H54 (cell line): ENCODE measurements around the gene GRB14.
"Not testable (repeated sequence)": the region's sequence is repeated elsewhere in the genome, so short reads cannot be mapped to it uniquely, and the experiment has no call there.

Source experiments
- DNase-seq: peaks from one replicate; pipeline ENCODE4 v3.0.0; 2011; ENCODE audit warnings: low spot score, mixed read lengths; ENCODE audit not compliant: insufficient read length
- FAIRE-seq: peaks from 3 replicates; lab custom pipeline; 2011; peaks lifted over from hg19 to GRCh38; lab: Jason Lieb, UNC
- POLR2A ChIP-seq: IDR thresholded peaks from 2 replicates; pipeline ENCODE4 v1.6.1; 2011; ENCODE audit warnings: low read depth, mild to moderate bottlenecking, low read length

The GRB14 gene

DNA sequence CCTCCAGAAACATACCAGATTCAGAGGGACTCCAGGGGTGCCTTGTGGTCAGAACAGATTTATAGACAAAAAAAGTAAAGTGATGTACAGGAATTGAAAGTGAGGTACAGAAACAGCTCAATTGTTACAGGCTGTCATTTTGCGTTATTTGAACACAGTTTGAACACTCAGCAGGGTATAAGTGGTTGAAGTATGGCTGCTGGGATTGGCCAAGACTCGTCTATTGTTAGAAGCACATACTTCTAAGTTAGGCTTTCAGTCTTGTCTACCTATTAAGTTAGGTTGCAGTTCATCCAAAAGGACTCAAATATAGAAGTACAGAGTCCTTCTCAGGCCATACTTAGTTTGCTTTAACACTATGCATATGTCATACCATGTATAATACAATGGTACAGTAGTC lies 21.0 kb upstream of the GRB14 start:
- no peak for TF ChIP-seq POLR2A
- FAIRE-seq, result peak; percentile 57
- no peak for DNase-seq

DNA sequence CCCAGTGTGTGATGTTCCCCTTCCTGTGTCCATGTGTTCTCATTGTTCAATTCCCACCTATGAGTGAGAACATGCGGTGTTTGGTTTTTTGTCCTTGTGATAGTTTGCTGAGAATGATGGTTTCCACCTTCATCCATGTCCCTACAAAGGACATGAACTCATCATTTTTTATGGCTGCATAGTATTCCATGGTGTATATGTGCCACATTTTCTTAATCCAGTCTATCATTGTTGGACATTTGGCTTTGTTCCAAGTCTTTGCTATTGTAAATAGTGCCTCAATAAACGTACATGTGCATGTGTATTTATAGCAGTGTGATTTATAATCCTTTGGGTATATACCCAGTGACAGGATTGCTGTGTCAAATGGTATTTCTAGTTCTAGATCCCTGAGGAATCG lies 7.0 kb upstream of the GRB14 start:
- FAIRE-seq, DNase-seq: not testable (repeated sequence)

DNA sequence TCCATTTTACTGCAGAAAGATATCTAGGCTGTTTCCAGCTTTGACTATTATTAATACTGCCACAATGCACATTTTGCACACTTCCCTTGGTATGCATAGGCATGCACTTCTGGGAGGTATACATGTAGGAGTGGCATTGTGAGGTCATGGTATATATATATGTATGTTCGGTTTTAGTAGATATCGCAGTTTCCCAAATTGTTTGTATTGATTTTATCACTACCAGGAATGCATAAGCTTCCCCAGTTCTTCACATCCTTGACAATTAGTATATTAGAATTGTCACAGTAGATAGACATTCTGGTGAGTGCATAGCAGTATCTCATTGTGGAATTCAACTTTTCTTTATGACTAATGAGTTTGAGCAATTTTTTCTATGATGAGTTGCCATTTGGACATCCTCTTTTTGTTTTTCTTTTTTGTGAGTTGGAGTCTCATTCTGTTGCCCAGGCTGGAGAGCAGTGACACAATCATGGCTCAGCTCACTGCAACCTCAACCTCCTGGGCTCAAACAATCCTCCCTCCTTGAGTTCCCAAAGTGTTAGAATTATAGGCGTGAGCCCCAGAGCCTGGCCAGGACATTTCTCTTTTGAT lies 4.2 kb upstream of the GRB14 start:
- DNase-seq, result no peak
- peak; percentile 87 for FAIRE-seq
- TF ChIP-seq POLR2A, result no peak

DNA sequence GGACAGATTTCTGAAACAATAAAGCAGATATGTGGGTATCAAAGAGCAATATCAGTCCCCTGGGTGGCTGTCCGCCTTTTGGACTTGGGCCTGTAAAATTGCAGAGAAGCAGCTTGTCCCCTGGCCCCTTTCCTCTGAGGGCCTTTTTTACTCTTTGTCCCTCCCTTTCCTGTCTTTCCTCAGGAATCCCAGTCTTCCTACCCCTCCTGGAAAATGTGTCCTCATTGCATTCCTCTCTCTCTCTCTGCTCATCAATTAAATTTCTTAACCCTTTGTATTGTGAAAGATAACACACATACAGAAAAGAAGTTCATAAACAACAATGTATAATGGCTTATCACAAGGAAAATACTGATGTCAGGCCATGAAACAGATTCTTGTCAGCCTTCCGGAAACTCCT lies 3.0 kb upstream of the GRB14 start:
- no peak for TF ChIP-seq POLR2A
- FAIRE-seq (no peak), DNase-seq (no peak)

DNA sequence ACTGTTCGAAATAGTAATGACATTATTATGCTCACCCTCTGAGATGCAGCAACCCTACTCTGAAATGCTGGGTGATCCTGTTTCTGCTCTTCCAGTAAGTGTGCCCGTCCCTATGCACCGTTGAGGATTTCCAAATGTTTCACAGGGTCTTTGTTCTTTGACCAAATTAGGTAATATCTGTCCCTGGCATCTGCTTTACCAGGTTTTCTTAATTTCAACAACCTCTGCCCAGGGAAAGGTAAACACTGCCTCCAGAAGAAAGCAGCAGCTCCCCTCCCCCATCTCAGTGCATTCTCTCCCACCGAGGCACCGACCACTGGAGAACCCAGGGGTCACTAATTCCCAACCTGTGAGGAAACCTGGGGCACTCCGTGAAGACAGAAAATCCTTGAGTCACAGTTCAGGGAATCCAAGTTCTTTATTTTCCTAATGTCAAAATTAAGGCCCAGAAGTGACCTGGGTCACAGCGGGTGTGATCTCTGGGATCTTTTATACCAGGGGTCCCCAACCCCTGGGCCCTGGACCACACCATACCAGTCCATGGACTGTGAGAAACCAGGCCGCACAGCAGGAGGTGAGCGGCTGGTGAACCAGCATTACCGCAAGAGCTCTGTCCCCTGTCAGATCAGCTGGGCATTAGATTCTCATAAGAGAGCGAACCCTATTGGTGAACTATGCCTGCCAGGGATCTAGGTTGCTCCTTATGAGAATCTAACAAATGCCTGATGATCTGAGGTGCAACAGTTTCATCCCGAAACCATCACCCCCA lies 1.2 kb upstream of the GRB14 start:
- FAIRE-seq (no peak), DNase-seq (no peak)
- no peak for TF ChIP-seq POLR2A

DNA sequence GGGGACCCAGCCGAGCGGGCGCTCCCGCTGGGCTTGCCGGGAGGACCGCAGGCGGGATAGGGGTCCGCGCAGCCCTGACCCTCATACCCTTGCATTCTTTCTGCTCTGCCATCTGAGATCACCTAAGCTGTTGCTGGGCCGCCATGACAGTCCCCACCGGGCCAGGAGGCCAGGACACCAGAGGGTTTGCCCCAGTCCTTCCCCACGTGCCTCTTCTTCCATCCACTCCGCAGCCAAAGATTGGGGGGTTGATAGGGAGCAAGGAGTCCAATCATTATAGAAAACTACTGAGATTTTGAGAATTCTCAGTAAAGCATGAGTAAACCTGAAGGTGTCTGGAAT lies 453 bp upstream of the GRB14 start:
- FAIRE-seq, result no peak
- DNase-seq, result no peak
- TF ChIP-seq POLR2A, result no peak

DNA sequence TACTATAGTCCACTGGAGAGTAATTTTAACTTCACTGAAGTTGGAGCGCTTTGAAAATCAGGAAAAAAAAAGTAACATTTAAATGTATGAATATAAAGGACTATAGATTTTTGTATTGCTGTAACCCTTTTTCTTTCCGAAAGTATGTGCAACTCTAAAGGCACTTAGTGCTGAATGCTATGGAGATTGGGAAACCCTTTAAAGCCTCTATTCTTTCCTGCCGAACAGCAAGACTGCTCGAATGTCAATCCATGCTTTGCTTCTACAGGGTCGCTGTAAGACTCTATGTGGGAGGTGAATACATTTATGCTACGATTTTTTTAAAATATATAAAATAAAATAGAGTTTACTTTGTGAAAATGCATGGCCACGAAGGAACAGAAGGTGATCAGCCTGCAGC lies 825 bp downstream of the GRB14 start:
- DNase-seq (no peak), FAIRE-seq (no peak)
- no peak for TF ChIP-seq POLR2A

DNA sequence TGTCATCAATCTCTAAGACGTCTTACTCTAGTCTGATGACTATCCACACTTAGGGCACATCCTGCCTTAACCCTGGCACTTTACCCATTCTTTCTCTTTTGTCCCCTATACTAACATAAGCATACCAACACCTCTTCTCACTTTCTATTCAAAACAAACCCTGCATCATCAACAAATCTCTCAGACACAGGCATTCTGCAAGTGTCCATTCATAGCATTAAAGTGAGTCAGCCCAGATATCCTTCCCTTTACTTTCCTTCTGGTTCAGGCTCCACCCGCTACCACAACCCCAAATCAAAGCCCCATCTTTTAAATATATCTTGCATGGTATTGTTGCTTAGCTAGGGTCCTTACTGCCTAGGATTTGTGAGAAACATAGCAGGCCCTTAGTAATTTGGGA lies 3.8 kb downstream of the GRB14 start:
- peak; percentile 72 for DNase-seq
- TF ChIP-seq POLR2A, result no peak
- peak; percentile 94 for FAIRE-seq

DNA sequence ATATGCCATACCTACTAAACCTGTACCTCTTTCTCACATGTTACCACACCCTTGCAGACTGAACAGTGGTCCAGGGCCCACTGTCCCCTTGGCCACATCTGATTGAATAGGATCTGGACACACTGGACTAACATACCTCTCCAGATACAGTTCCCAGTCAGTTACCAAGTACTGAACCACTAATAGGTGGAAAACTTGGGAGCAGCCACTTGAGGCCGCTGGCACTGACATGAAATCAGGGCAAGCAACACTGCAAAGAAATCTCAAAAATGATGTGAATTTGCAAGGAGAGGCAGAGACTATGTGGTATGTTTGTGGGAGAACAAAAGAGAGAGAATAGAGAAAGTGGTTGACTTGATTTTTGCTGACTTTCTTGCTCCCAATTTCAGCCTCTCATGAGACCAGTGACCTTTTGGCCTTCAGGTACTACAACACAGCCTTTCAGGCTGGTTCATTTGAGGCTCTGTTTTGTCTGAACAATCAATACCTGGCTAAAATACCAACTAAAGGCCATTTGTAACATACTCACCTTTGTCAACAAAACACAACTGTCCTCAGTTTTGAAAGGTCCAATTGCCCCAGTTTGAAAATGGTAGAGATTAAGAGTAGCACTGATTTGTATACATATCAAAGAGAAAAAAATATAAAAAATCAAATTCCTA lies 7.8 kb downstream of the GRB14 start:
- DNase-seq (no peak), FAIRE-seq (no peak)
- no peak for TF ChIP-seq POLR2A

DNA sequence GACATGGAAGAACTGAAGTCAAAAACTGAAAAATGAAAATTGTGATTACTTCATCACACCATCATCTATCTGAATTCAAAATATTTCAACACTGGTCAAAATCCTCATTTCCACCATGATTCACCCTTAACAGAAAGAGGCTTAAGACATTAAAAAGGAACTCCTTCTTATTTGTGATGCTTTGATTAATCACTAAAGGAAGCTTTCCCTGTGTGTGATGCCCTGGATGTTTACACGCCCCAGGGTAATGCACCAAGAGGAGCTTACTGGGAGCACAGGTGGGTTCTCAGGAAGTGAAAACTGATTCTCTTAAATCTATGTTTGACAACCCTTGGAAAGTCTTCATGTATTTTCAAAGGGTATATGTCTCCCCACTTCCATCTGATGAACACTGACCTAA lies 11.5 kb downstream of the GRB14 start:
- FAIRE-seq, result no peak
- no peak for TF ChIP-seq POLR2A

DNA sequence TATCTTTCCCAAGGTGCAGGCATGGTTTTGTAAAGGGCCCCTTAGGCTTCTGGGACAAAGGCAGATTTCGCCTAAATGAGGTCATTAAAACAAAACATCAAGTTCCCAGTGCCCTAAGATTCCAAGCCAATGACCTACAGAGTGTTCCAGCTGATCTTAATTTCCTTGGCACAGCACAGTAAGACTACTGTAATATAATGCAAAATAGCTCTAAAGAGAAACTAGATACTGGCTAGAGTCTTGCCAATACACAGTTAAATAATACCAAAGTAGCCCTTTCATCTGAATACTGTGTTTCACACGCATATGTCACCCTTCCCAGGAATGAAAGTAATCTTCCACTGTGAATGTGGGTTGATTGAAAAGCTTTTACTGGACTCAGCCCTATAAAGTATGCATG lies 14.7 kb downstream of the GRB14 start:
- FAIRE-seq (no peak), DNase-seq (no peak)
- TF ChIP-seq POLR2A, result no peak

More for the DNA sequence above, 11.5 kb downstream of the GRB14 start:
- no peak for DNase-seq

DNA sequence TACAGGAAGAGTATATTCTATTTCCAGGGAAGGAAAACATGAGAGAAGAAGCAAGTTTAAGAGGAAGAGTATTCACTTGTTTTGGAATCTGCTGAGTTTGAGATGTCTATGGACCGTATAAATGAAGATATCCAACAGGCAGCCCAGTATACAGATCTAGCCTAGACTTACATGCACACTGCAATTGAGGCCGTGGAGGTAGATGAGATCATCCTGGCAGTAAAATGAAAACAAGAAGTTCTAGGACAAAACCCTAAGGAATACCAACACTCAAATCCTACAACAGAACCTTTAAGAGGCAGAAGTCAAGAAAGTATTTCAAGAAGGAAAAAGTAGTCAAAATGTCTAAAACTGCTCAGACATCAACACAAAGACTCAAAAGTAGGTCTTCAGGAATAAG lies 16.0 kb downstream of the GRB14 start:
- no peak for TF ChIP-seq POLR2A
- no peak for FAIRE-seq
- no peak for DNase-seq

DNA sequence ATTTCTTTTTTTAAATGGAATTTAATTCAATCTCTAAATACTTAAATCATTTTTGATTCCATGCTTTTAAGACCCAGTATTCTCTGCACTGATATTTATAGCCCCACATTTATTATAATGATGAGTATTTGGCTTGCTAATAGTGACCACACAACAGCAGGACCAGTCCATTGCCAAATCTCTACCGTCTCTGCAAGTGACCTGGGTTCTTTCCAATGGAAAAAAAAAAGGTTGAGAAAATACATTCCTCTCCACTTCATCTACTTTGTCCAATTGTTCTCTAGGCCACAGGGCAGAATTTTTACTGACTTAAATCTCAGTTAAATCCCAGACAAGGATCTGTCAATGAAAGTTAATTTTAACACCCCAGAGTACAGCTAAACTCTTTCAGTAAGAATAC lies 20.5 kb downstream of the GRB14 start:
- no peak for TF ChIP-seq POLR2A
- no peak for FAIRE-seq

DNA sequence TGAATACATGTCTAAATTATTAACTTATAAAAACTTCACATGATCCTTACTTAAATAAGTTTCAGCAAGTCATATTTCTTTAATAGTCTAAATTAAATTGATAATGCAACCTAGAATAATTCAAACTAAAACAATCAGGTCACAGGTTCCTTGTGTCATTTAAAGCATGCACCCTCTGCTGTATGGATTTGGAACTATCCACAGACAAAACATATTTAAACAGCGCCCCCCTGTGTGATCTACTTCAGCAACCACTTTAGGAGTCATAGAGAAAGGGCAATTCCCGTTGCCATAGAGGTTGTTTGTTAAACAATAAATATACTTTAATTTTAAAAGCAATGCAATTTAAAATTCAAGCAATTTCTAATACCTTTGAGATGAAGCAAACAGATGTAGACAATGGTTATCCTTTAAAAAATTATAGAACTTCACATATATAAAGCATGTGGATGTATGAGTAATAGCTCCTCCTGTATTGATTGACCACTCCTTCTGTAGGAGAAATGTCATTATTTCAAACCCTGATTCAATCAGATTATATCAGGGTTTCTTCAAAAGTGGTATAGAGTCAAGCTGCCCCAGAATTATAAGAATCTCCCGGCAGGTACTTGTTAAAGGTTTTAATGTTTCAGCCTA lies 21.2 kb downstream of the GRB14 start:
- DNase-seq, result peak; percentile 19
- FAIRE-seq, result peak; percentile 67
- TF ChIP-seq POLR2A, result no peak

More for the DNA sequence above, 20.5 kb downstream of the GRB14 start:
- DNase-seq, result no peak
